Stimulated activated naive CD4-positive, alpha-beta T cell (primary cell): ENCODE data around the gene RNF169.
"Not testable (repeated sequence)": the region's sequence is repeated elsewhere in the genome, so short reads cannot be mapped to it uniquely, and the experiment has no call there.

ENCODE experiments used
- DNase-seq, 6 experiments: peaks; one replicate each; lab custom pipeline; 2025; lab: John Stamatoyannopoulos, UW

RNF169 gene

DNA sequence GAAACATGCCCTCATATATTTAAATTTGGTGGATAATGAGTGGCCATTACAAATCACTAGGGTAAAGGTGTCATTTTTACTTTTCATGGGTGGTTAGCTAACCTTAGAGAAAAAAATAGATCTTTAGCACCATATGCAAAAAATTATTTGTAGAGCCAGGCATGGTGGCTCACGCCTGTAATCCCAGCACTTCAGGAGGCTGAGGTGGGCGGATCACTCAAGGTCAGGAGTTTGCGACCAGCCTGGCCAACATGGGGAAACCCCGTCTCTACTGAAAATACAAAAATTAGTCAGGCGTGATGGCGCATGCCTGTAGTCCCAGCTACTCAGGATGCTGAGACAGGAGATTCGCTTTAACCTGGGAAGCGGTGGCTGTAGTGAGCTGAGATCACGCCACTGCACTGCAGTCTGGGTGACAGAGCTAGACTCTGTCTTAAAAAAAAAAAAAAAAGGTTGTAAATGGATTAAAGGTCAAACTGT lies 19.6 kb downstream of the RNF169 start:
- not testable (repeated sequence) for DNase-seq

DNA sequence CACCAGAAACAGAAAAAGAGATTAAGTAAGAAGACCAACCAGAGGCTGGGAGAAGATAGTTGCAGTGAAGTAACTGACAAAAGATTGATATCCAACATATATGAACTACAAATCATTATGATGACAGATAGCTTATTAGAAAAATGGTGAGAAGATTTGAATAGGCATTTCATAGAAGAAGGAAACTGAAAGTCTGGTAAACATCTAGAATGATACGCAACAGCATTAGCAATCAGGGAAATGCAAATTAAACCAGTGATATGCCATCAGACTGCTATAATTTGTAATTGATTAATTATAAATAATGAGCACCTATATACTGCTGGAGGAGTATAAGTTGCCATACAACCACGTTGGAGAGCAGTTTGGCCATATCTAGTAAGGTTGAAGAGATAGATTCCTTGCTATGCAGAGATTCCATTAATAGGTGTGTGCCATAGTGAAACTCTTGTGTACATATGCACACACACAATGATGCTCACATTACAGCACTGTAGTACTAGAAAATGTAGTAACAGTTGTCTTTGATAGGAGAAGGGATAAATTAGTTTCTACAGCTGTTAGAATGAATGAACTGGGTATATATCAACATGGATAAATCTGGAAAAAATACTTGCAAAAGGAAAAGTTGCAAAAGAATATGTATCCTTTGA lies 20.5 kb downstream of the RNF169 start:
- no peak for DNase-seq

DNA sequence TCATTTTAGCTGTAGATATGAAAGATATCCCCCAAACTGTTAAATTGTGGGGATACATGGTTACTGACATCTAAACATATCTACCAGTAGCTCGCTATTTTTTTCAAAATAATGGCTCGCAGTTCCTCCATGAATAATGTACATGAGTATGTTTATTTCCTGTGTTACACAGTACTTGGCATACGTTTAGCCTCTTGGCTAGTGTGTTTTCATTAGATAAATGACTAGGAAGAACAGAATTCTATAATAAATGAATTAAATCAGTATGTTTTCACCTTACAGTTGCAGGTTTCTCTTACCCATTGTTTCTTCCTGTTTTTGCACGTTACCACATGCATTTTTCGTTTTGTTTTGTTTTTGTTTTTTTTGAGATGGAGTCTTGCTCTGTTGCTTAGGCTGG lies 21.8 kb downstream of the RNF169 start:
- DNase-seq, result no peak

DNA sequence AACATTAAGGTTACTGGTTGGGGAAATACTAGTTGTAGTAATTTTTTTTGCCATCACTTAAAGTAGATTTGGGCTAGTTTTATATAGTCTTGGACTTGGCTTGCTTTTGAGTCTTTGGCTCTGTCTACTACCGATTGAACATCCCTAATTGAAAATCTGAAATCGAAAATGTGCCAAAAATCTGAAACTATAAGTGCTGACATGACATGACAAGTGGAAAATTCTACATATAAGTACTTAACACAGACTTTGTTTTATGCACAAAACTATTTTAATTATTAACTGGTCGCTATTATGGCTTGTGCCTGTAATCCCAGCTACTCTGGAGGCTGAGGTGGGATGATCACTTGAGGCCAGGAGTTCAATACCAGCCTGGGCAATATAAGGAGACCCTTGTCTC lies 22.5 kb downstream of the RNF169 start:
- no peak for DNase-seq

DNA sequence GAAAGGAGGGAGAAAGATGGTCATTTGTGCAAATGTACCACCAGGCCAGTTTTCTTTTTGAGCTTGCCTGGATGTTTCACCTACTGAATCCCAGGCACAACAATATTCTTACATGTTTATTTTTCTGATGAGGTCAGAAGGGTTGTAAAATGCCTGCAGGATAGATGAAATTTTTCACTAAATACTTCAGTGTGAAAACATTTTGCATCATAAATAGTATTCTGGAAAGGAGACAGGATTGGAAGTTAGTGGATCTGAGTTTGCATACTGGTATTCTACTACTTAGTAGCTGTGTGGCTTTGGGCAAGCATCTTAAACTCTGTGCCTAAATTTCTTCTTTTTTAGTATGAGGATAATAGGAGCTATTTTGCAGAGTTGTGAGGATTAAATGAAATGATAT lies 24.8 kb downstream of the RNF169 start:
- no peak for DNase-seq

DNA sequence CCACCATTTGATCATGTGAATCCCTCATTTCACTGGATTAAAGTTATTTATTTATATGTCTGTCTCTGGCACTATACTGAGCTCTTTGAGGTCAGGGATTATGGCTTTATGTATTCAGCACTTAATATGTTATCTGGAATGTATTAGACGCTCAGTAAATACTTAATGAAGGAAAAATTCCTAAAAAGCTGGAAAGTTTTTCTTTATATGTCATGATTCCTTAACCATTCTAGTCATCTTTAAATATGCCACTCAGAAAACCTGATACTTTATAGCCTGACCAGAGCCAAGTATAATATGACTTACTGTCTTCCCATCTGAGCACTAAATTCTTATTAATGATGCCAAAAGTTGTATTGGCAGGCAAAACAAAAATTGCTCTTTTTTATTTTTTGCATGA lies 27.1 kb downstream of the RNF169 start:
- DNase-seq, result no peak

DNA sequence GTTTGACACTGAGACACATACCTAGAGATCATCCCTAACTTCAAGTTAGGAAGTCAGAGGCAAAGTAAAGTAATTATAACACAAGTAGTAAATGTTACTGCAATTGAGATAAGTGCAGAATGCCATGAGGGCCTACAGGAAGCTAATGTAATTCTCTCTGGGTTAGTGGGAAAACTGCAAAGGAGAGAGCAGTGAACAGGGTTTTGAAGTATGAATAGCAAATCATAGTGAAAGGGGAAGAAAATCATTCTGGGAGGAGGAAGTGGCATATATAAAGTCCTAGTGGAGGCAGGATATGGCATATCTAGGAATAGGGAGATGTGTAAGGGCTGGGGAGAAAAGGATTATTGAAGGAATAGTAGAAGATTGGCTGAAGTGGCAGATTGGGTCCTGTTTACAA lies 27.9 kb downstream of the RNF169 start:
- DNase-seq, result no peak

DNA sequence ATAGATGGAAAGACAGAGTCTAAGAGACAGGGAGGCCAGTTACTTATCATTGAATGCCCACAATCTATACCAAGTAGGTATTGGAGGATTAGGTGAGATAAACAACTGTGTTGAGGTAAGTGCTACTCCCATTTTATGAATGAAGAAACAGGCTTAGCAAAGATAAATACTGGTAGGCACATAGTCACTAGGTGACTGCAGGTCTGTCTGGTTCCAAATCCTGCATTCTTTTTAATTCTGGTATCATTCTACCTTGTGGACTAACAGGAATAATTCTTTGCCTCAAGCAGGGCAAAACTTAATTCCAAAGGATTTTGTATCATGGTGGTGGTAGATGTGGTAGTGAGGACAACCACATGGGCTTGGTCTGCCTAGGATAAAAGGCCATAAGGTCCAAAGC lies 28.4 kb downstream of the RNF169 start:
- no peak for DNase-seq

DNA sequence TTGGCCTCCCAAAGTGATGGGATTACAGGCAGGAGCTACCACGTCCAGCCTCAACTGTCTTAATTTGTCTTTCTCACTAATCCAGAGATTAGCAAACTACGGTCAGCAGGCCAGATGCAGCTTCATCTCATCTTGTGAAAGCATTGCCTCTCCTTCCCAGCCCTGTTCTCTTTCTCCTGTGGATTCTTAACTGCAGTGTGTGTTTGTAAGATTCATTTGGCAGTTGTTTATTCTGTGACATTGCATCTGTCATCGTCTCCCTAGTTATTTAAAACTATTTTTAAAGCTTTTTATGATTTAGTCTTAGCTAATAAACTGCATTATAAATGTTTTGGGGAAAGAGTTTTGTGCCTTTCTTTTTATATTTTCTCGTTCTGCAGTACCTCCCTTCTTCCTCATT lies 29.2 kb downstream of the RNF169 start:
- DNase-seq, result no peak

DNA sequence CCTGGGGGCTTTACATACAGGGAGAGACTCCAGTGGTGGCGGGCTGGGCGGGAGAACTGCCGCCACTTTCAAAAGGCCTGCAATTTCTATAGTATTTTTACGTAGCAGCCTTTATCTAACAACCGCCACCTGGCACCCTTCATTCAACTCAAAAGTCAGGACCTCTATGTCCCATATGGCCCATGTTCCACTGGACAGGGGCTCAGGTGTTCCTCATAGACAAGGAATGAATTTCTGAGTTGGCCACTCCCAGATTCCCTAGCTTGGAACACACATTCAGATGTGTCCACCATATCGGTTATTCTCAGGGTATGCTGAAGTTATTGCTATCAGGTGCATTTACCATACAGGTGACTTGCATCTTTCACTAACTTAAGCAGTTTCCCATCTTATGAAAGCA lies 29.9 kb downstream of the RNF169 start:
- DNase-seq, result no peak

DNA sequence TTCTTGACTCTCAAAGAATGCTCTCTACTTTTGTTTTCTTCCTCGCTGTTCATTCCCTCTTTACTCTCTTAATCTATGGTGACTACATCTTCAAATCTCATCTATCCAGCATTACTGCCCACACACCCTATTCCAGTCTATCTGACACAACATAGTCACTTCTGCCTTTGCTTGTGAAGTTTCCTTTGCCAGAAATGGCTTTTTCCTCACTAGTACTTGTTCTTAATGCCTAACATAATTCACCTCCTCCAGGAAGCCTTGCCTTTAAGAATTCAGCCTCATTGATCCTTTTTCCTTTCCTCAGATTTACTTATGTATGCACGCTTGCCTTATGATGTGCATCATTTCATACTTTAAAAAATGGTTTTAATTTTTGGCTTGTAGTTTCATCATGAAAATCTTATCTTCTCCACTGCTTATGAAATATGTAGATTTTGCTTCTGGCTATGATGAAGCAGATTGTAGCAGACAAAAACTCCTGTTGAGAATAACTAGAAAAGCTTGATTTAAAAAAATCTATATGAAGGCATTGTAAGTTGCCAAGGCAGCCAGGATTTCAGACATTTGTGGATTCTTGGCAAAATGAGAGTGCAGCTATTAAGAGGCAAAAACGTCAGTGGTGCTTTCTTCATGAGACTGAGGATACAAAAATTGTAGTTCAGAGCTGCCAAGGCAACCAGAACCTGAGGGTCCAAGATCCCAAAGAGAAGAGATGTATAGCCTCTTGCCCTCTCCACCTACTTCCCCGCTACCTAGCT lies 31.8 kb downstream of the RNF169 start:
- DNase-seq, result no peak

DNA sequence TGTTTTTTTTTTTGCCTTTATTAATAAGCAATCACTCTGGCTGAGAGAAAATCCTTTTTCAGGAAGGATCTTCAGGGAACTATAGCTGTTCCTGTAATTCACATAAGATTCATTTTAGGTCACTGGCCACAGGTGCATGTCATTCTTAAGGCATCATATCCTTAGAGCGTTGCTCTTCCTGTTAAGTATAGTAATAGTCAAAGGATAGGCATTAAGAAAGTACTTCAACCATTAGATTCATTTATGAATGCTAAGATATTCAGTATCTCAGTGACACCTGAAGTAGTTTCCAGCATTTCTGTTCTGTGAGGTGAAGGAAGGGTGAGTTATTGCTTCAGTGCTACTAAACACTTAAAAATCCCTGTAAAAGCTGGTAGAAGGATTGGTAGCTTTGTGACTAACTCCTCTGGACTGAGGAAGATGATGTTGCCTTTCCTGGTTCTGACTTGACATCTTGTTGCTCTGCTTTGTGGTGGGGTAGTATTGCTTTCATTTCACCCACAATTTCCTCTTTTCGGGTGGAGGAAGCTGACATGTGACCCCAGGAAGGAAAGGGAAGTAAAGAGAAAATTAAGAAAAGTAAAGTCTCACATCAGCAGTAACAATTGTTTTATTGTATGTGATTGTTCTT lies 34.7 kb downstream of the RNF169 start:
- DNase-seq, result peak in 3 of 6 experiments; percentile 31 to 58 (median 39)

DNA sequence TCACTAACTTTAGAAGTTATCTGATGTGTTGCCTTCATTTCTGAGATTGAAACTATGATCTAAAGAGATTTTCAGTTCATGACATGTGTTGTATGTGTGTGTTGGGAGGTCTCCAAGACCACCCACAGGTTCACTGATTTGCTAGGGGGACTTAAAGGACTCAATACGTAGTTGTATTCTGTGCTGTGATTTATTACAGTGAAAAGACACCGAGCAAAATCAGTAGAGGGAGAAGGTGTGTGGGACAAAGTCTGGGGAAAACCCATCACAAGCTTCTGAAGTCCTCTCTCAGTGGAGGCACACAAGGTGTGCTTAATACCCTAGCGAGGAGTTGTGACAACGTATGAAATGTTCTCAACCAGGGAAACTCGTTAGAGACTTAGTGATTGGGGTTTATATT lies 35.6 kb downstream of the RNF169 start:
- no peak for DNase-seq

DNA sequence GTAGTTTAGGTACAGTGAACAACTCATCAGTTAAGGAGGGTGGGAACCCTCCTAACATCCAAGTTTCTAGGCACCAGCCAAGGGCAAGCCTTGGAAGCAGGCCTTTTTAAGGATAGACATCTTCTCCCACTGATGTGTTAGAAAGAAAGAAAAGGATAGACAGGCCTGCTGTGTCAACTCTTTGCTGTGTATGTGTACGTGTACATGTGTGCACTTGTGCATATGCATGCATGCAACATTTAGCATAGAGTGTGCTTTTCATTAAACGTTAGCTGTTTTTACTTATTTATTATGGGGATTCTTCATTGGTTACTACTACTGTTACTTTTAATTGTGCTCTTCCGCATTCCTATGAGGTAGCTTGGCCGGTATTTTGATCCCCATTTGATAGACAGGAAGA lies 36.1 kb downstream of the RNF169 start:
- DNase-seq, result no peak

DNA sequence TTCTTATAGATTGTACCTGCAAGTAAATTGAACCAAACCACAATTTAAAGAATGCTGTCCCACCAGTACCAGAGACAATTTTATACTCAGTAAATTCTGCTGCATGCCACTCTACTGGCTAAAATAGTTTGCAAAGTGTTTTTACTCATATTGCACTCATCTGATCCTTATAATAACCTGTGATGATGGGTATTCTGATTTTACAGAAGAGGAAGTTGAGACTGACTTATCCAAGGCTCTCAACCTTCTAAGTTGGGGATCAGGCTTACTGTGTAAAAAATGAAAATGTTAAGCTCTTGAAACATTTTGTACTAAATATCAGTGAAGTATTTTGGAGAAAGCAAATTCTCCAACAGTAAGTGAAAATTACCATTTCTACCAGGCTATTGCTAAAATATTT lies 37.9 kb downstream of the RNF169 start:
- no peak for DNase-seq

DNA sequence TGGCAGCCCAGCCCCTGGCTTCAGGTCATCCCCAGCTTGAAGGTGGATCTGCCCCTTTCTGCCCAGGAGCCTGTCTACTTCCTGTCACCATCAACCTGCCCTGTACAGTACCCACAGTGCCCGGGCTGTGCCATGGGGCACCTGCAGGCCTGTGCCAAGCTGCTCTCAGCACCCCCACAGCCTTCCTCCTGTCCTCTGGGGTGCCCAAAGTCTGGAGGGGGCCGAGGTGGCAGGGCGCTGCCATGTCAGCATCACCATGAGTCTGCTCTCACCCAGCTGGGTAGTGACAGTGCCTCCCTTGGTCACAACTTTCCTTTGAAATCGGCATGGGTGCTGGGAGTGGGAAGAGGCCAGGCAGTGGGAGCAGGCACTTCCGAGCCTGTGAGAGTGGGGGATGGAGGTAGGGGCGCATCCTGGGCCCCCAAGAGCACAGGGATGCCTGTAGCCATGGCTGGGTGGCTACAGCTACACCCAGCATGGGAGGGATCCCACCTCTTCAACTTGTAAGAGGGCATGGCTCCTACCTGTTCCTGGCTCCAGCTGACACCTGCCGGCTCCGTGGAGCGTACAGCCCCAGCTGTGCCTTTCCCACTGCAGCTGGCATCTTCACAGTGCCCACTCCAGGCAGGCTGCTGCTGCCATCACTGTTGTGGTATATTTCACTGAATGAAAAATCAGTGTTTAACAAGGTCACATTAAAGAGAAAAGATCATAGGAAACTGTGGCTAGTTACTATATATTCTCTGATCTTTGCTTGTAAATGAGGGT lies 42.9 kb downstream of the RNF169 start:
- no peak for DNase-seq

DNA sequence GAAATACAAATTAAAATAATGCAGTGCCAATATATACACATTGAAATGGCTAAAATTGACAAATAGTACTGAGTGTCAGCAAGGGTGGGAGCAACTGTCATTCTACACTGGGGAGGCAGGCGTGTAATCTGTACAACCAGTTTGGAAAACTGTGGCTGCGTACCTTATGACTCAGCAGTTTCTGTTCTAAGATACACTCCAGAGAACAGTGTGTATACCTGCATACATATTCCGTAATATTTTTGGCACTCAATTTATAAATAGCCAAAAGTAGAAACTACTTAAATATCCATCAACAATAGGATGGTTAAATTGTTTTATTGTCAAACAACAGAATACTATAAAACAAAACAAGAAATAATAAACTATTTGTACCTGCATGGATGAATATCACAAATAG lies 57.6 kb downstream of the RNF169 start:
- no peak for DNase-seq

DNA sequence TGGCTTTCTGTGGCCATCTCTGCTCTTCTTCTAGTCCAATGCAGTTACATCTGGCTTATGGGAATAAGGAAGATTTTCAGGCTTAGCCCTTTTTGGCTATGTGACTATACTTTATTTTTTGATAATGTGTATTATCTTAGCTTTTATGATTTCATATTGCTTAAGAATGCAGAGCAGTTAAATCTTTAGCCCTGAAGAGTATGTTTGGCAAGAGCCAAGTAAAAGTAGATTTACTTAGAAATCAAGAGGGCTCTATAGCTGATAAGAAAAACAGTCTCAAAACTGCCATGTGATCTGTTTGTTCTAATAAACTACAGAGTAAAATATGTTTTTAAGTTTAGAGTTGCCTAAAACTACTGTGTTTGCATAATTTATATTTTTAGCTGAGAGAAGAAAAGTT lies 61.2 kb downstream of the RNF169 start:
- DNase-seq, result no peak

DNA sequence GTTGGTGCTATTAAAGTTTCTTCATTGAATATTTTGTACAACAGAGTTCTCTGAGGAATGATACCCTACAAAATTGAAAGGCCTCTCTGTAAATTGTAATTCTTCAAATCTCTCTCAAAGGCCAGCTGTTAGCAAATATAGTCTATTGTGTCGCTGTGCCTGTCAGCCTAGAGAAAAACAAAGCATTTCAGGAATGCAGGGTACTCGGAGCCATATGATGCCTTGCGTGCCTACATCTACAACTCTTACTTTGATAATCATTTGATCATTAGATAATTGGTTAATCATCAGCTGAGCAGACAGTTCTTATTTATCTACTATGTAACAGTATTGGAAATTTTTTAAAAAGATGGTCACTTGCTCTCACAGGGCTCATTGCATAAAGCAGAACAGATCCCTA lies 67.3 kb downstream of the RNF169 start:
- DNase-seq, result no peak

DNA sequence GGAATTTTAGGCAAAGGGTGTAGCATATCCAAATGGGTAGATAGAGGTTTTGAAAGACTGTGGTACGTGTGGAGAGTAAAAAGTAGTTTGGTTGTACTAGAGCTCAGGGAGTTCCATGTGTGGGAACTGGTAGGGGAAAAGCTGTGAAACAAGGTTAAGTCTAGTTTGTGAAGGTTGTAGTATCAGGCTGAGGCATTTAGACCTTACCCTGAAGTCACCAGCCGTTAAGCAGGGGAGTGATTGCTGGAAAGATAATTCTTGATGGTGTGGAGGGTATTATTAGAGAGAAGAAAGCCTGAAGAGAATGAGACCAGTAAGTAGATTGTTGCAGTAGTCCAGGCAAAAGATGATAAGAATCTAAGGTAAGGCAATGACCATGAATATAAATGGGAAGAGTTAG lies 68.0 kb downstream of the RNF169 start:
- DNase-seq, result no peak

DNA sequence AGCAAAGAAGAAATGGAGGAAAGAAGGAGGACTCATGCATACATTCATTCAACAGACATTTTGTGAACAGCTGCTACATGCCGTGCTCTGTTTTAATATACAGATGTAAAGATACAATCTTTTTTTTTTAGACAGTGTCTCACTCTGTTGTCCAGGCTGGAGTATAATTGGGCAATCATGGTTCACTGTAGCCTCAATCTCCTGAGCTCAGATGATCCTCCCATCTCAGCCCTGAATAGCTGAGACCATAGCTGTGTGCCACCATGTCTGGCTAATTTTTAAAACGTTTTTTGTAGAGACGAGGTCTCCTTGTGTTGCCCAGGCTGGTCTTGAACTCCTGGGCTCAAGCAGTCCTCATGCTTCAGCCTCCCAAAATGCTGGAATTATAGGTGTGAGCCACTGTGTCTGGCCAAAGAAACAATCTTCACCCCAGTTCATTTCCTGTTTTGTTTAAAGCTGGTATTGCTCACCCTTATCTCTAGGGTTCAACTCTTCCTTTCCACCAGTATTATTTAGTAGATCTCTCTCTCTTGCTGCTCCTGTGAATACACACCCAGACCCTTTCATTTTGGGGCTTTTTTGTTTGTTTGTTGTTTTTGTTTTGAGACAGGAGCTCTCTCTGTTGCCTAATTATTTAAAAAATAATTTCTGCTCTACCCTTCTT lies 69.8 kb downstream of the RNF169 start:
- DNase-seq, result no peak

DNA sequence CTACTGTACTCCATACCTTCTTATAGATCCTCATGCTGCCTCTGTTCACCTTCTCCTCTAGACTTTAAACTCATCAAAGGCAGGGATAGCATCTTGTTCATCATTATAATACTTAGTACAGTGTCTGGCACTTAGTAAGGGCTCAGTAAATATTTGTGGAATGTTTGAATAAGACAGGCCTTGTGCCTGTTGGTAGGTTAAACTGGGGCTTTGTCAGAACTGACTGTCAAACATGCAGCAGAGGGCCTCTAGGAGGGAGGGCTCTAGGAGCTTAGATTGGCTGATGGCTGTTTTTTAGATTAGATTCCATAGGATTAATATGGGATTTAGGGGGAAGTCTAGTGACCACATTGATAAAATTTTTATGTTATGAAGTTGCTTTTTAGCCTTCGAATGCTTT lies 70.8 kb downstream of the RNF169 start:
- DNase-seq, result no peak
